IPS-18c (cell line): ENCODE results near the gene GPC5.

ENCODE experiments used
- H3K4me3 ChIP-seq: 2 replicates; pipeline ENCODE4 v1.7.0; 2013; ENCODE audit warnings: low read depth, mild to moderate bottlenecking, low read length, moderate library complexity; ENCODE audit not compliant: insufficient read depth
- H3K9me3 ChIP-seq: one replicate; pipeline ENCODE4 v1.6.1; 2013; ENCODE audit warnings: mild to moderate bottlenecking, low read length, moderate library complexity; ENCODE audit not compliant: control insufficient read depth, insufficient read depth

Gene GPC5

GRCh38 chr13:91594061-91594460 lies 195.6 kb downstream of the GPC5 start:
- Histone ChIP-seq H3K4me3 (no peak overlapping the region), H3K9me3 (peaks cover 3% of the 10 kb centered on the region)

GRCh38 chr13:91595677-91596076 lies 197.3 kb downstream of the GPC5 start:
- no peak overlapping the region for H3K4me3 ChIP-seq
- peaks cover 3% of the 10 kb centered on the region for H3K9me3 ChIP-seq

DNA sequence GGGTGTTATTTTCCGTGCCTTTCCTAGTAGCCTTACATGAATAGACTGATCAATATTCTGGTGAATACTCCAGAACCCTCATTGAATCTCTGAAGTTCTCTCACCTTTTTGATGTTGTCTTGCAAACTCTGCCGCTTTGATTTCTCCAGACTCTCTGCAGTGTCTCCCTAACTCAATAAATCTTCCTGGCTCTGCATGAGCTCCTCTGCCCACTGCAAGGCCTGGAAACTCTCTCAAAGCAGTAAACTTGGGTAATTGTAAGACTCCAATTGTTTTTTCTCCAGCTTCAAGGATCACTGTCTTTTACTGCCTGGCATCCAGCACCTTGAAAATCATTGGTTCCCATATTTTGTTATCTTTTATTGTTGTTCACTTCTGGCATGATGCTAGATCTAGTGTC lies 198.4 kb downstream of the GPC5 start:
- no peaks in the 10 kb centered on the region for H3K9me3 ChIP-seq
- no peak overlapping the region for H3K4me3 ChIP-seq

- no peaks in the 10 kb centered on the region for H3K9me3 ChIP-seq
- H3K4me3 ChIP-seq: no peak overlapping the region
These were observed 200.2 kb downstream of the GPC5 start for GRCh38 chr13:91598655-91599054.

- no peaks in the 10 kb centered on the region for H3K9me3 ChIP-seq
- no peak overlapping the region for H3K4me3 ChIP-seq
These were observed 202.9 kb downstream of the GPC5 start for GRCh38 chr13:91601273-91601672.

DNA sequence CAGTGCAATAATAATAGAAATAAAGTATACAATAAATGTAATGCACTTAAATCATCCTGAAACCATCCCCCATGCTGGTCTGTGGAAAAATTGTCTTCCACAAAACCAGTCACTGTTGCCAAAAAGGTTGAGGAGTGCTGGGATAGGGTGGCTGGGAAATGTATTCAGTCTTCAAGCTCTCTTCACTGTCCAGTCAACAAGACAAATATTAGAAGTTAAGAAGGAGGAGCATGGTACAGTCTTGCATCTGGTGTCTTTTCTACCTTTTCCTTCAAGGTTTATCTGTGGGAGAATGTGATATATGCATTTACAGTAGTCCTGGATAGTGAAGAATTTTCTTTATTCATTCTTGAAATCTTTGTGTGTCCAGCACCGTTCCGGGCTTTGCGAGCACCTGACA lies 203.4 kb downstream of the GPC5 start:
- no peaks in the 10 kb centered on the region for H3K9me3 ChIP-seq
- no peak overlapping the region for H3K4me3 ChIP-seq

- Histone ChIP-seq H3K9me3 (no peaks in the 10 kb centered on the region), H3K4me3 (no peak overlapping the region)
These were observed 210.9 kb downstream of the GPC5 start for GRCh38 chr13:91609353-91609752.

DNA sequence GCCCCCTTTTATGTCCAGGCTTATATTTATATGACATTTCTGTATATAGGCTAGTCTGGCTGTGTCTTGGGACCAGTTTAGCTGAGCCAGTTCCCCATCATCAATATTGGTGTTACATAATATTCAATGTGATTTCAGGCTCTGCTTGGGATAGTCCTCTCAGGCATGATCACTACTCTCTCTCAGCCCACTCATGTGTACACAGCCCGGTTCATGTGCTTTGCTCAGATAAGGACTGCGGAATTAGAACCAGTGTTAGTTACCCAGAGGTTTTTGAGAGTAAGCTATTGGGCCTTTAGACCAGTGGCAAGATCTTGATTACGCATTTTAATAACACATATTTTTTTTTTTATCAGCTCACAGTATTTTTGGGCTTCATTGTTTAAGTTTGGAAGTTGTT lies 219.9 kb downstream of the GPC5 start:
- Histone ChIP-seq H3K9me3 (no peaks in the 10 kb centered on the region), H3K4me3 (no peak overlapping the region)

DNA sequence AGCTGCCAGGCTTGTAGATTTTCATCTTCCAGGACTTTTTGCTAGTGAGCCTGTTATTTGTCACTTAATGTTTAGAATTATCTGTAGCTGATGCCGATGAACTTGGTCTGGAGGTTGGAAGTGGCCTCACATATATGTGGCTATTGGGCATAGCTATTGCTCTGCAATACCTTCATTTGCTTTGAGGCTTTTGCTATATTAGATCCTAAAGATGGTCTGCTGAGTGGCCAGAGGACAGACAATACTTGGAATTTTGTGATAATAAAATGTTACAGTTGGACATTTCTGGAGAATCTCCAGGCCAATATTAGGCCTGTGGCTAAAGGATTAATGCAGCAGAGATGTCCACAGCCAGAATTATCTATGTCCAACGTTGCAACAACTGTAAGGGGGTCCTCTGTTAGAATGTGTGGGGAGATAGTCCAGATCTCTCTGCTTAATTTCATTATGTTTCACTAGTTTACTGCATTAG lies 222.3 kb downstream of the GPC5 start:
- Histone ChIP-seq H3K4me3 (no peak overlapping the region), H3K9me3 (no peaks in the 10 kb centered on the region)

DNA sequence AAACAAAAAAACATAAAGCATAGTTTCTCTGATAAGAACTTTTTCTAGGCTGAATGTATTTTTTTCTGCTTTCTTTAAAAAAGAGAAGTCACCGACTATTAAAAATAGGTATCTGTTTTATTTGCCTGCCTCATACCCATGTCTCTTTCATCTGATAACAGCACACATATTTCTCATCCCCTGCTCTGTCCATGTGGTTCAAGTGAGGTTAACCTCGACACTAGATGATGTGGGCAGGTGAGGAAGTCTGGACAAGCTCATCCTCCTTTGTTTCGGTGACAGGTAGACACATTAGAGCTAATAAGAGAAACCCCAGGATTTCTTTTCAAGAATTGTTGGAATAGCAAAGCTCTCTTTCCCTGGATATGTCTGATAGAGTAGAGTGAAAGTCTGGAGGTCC lies 222.7 kb downstream of the GPC5 start:
- H3K9me3 ChIP-seq: no peaks in the 10 kb centered on the region
- H3K4me3 ChIP-seq: no peak overlapping the region

DNA sequence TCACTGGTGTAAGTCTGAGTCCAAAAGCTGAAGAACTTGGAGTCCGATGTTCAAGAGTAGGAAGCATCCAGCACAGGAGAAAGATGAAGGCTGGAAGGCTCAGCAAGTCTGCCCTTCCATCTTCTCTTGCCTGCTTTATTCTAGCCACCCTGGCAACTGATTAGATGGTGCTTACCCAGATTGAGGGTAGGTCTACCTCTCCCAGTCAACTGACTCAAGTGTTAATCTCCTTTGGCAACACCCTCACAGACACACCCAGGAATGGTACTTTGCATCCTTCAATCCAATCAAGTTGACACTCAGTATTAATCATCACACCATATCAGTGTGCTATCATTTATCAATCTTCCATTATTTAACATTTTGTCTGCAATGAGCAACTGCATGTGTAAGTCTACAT lies 223.5 kb downstream of the GPC5 start:
- Histone ChIP-seq H3K9me3 (no peaks in the 10 kb centered on the region), H3K4me3 (no peak overlapping the region)

- Histone ChIP-seq H3K4me3 (no peak overlapping the region), H3K9me3 (no peaks in the 10 kb centered on the region)
These were observed 224.5 kb downstream of the GPC5 start for GRCh38 chr13:91622778-91623550.

GRCh38 chr13:91627952-91628739 lies 229.7 kb downstream of the GPC5 start:
- Histone ChIP-seq H3K9me3 (no peaks in the 10 kb centered on the region), H3K4me3 (no peak overlapping the region)

DNA sequence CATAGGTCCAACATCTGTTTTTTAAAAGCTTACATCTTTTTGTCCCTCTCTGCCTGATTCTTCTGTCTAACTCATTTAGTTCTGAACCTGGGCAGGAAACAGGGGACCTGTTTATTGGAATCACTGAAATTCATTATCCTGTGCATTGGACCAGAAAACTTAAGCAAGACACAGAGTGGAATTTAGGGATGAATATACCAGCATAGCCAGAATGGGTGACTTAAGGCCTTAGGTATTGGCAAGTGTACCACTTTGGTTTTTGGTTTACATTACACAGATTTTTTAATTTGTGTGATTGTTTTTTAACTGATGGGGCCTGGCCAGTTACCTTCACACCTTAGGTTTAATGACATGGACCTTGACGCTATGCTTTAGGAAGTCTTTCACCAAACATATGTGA lies 232.5 kb downstream of the GPC5 start:
- H3K4me3 ChIP-seq: no peak overlapping the region
- H3K9me3 ChIP-seq: no peaks in the 10 kb centered on the region

- H3K9me3 ChIP-seq: no peaks in the 10 kb centered on the region
- H3K4me3 ChIP-seq: no peak overlapping the region
These were observed 233.7 kb downstream of the GPC5 start for GRCh38 chr13:91632086-91632485.

DNA sequence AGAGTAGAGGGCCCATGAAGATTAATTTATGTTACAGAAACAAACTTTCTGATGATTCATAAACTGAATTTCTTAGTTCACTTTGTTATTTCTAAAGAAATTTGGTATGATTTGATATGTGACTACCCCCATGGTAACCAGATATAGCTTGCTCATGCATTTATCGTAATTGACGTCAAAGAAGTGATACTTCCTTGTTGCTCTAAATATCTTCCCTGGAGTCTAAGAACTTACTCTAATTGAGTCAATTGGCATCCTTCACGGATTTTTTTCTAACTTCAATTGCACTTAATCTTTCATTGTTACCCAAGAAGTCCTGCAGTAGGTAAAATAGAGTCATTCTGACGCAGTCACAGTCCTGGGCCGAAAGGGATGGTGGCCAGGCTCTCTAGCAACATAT lies 240.9 kb downstream of the GPC5 start:
- Histone ChIP-seq H3K9me3 (no peaks in the 10 kb centered on the region), H3K4me3 (no peak overlapping the region)

- no peak overlapping the region for H3K4me3 ChIP-seq
- no peaks in the 10 kb centered on the region for H3K9me3 ChIP-seq
These were observed 245.0 kb downstream of the GPC5 start for GRCh38 chr13:91643394-91643793.

DNA sequence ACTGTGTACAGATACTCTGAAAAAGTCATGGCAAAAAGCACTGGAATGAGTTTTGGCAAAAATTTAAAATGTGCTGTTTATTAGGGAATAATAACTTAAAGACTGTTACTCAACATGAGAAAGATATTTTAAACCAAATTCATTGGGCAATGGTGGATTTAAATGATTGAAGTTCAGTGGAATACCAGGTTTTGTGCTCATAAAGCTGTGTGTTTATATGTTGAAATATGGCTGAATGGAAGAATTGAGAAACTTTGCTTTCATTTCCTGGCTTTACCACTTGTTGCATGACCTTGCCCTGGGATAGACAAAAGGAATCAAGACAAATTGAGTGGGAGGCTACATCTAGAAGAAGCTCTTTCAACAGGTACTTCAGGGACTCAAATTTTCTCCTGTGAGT lies 246.4 kb downstream of the GPC5 start:
- H3K9me3 ChIP-seq: no peaks in the 10 kb centered on the region
- no peak overlapping the region for H3K4me3 ChIP-seq
